Fibroblast of skin of back (primary cell): Measurements from ENCODE around the gene MYADM.

Experiments
- DNase-seq: peaks from one replicate; pipeline ENCODE4 v3.0.0-alpha.2; 2013

Gene MYADM

DNA sequence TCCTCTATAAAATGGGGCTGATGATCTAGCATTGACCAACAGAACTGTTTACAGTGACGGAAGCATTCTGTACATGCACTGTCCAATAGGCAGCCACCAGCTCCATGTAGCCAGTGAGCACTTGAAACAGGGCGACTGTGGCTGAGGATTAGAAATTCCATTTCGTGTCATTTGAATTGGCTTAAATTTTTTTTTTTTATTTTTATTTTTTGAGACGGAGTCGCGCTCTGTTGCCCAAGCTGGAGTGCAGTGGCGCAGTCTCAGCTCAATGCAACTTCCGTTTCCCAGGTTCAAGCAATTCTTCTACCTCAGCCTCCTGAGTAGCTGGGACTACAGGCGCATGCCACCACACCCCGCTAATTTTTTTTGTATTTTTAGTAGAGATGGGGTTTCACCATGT is 17.4 kb downstream of the MYADM start:
- no peak for DNase-seq

DNA sequence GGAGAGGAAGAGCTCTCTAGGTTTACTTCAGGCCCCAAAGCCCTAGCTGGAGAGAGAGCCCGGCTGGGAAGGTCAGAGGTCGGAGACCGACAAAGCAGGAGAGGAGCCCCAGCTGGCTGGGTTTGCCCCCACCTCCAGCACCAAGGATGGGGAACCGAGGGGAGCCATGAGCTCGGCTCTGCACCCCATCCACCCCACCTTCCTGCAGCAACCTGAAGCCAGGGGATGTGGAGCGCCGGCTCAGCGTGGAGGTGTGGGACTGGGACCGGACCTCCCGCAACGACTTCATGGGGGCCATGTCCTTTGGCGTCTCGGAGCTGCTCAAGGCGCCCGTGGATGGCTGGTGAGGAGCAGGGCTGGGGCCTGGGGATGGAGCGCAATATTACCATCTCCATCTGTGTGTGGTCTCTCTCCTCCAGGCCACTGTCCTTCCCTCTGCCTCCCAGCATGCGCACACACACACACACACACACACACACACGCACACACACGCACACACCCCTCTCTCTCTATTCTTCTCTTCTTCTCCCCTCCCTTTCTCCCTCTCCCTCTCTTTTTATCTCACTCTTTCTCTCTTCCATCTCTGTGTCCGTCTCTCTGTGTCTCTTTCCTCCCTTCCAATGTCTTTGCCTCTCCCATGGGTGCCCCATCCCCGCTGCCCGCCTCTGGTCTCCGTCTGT is 24.8 kb downstream of the MYADM start:
- DNase-seq: no peak

DNA sequence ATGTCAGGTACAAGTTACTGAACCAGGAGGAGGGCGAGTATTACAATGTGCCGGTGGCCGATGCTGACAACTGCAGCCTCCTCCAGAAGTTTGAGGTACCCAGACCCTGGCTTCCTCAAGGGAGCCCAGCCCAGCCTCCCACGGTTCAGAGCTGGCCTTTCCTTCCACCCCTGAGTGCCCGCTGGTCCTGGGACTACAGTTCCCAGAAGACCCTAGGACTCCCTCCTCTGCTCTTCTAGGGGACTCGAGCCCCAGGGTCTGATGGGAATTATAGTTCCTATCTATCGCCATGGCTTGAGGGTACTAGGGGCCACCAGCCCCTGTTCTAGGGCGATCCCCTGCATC is 25.3 kb downstream of the MYADM start:
- no peak for DNase-seq

DNA sequence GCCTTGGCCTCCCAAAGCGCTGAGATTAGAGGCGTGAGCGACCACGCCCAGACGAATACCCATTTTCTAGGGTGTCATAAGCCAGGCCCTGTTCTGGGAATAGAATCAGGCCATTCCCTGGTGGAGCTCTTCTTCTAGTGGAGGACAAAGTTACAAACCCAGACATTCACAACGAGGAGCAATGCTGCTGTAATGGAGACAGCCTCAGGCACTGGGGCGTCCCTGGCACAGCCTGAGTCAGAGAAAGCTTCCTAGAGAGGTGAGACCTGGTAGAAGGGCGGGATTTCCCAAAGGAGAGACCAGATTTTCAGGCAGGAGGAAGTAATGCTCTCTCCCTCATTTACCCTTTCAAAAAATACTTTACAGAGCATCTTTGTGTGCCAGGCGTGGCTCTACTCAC is 27.0 kb downstream of the MYADM start:
- no peak for DNase-seq

GRCh38 chr19:53896682-53897081 is 29.0 kb downstream of the MYADM start:
- no peak for DNase-seq

GRCh38 chr19:53897459-53897858 is 29.8 kb downstream of the MYADM start:
- no peak for DNase-seq

- DNase-seq: no peak
Observed at GRCh38 chr19:53898166-53898565, 30.5 kb downstream of the MYADM start.

GRCh38 chr19:53898636-53899341 is 31.1 kb downstream of the MYADM start:
- no peak for DNase-seq

- no peak for DNase-seq
Observed at GRCh38 chr19:53900191-53900860, 32.6 kb downstream of the MYADM start.

- peak; percentile 19 for DNase-seq
Observed at GRCh38 chr19:53903055-53903680, 35.5 kb downstream of the MYADM start.

DNA sequence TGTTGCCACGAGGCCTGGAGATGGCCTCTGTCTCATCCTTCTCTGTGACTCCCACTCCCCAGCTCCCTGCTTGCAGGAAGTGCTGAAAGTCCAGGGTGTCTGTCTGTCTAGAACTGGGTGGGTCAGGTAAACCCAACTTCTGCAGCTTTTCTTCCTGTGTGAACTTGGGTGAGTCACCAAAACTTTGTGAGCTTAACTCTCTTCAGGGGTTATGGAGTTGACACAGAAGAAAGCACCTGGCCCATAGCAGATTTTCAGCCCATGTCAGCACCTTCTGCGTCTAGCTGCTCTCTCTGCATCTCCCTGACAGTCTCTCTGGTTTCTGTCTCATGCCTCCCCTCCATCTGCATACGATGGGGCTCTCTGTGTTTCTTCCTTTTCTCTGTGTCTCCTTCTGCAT is 37.2 kb downstream of the MYADM start:
- no peak for DNase-seq

DNA sequence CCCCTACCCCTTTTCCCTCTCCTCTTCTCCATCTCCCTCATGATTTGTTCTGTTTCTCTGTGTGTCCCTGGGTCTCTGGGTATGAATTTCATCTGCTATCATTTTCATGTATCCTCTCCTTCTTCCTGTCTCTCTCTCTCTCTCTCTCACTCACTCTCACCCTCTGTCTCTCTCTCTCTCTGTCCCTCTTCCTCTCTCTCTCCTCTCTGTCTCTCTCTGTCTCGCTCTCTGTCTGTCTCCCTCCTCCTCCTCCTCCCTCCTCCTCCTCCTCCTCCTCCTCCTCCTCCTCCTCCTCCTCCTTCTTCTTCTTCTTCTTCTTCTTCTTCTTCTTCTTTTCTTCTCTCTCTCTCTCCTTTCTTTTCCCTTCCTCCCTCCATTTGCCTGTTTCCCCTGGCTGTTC is 38.1 kb downstream of the MYADM start:
- DNase-seq: no peak

GRCh38 chr19:53906211-53907192 is 38.8 kb downstream of the MYADM start:
- no peak for DNase-seq

DNA sequence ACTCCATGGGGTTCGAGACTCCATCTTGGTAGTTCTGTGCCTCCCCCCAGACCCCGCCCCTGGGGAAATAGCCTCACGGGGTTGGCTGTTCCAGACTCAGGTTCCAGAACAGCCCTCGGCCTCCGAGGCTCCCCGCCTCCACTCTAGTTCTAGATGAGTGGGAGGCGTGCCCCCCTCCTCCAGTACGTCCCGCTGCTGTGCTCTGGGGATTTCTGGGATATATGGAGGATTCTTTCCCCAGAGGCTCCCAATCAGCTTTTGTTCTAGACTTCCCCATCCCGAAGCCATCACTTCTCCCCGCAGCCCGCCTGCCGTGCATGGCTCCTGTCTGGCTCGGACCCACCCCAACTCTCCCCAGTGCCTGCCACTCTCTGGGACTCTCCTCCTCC is 39.5 kb downstream of the MYADM start:
- no peak for DNase-seq

GRCh38 chr19:53907690-53908089 is 40.0 kb downstream of the MYADM start:
- no peak for DNase-seq

- peak; percentile 29 for DNase-seq
Observed at GRCh38 chr19:53908106-53908934, 40.6 kb downstream of the MYADM start.

DNA sequence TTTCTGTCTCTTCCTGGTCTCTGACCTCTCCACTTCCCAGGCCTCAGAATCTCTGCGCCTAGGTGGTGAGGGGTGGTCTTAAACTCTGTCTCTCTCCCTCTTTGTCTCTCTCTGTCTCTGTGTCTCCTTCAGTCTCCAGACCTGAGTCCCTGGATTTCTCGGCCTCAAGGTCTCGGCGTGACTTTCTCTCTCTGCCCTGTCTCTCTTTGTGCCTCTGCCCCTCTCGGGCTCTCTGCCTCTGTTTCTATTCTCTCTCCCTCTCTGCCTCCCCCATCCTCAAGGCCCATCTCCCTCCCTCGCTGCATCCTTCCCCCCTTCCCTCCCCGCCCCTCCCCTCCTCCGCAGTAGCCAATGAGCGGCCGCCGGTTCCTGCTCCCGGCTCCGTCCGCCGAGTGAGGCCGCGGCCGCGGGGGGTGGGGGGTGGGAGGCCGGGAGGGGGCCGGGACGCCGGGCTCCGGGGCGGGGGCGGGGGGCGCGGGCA is 41.3 kb downstream of the MYADM start, which contains the start of gene CACNG7:
TSS of gene CACNG7 (plus strand) at position 344 of the 481 bp plus-strand sequence. CDS start 3,554 bp downstream, outside the sequence.
- no peak for DNase-seq

- DNase-seq: no peak
Observed at GRCh38 chr19:53909471-53910169, 41.9 kb downstream of the MYADM start.

DNA sequence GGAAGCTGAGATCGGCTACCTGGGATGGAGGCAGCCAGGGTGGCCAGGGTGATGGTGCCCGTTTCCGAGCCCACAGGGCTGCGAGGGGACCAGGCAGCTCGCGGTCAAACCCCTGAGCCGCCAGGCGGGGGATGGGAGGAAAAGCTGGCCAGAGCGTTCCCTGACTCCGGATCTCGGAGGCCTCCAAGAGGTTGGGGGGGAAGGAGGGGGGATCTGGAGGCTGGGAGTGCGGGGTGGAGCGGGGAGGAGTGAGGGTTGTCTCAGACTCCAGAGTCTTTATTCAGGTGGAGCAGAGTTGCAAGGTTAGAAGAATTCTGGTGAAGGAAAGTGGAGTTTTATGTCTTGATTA is 42.5 kb downstream of the MYADM start:
- DNase-seq: no peak

DNA sequence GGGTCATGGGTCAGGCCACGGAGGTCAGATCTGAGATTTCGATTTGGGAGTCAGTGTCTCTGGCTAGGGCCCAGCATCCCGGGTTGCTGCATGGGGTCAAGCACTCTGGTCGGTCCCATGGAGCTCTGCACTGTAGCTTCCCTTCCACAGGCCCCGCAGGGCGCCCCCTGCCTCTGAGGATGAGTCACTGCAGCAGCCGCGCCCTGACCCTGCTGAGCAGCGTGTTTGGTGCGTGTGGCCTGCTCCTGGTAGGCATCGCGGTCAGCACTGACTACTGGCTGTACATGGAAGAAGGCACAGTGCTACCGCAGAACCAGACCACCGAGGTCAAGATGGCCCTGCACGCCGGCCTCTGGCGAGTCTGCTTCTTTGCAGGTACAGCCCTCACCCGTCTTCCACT is 45.0 kb downstream of the MYADM start:
- DNase-seq: no peak

DNA sequence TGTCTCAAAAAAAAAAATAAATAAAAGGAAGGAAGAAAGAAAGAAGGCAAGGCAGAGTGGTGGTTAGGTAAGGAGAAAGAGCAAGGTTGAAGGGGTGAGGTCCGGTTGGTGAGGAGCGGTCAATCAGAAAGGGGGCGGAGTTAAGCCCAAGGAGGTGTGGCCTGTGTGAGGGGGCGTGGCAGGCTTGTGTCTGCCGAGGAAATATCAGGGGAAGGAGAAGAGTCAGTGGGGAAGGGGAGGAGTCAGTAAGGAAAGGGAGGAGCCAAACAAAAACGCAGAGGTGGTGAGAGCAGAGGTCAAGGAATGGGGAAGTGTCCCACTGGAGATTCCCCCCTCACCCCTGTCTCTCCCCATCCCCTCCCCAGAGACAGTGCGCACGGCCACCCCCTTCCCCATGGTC is 47.3 kb downstream of the MYADM start:
- DNase-seq: no peak
